Jurkat, Clone E6-1 (cell line): ENCODE data around the gene UCMA.
"Not testable (repeated sequence)": the region's sequence is repeated elsewhere in the genome, so short reads cannot be mapped to it uniquely, and the experiment has no call there.

Source experiments
- DNase-seq: peaks from one replicate; pipeline ENCODE4 v3.0.0-alpha.2; 2011; ENCODE audit warnings: low read depth, low spot score
- H3K4me3 ChIP-seq: 2 replicates; pipeline ENCODE4 v1.5.1; 2011; ENCODE audit warnings: mild to moderate bottlenecking, low read length, control low read depth, moderate library complexity

Gene UCMA

GRCh38 chr10:13238271-13239077, 4.3 kb upstream of the UCMA start:
- H3K4me3 ChIP-seq: no peak overlapping the region
- no peak for DNase-seq

- DNase-seq: no peak
- H3K4me3 ChIP-seq: no peak overlapping the region
These were observed 2.5 kb upstream of the UCMA start for GRCh38 chr10:13236638-13237037.

- H3K4me3 ChIP-seq: not testable (repeated sequence)
These were observed 562 bp upstream of the UCMA start for GRCh38 chr10:13234736-13235135.

GRCh38 chr10:13233358-13233757, 816 bp downstream of the UCMA start:
- DNase-seq: no peak
- no peak overlapping the region for H3K4me3 ChIP-seq

More at GRCh38 chr10:13234736-13235135, 562 bp upstream of the UCMA start:
- DNase-seq: not testable (repeated sequence)

GRCh38 chr10:13231808-13232207, 2.4 kb downstream of the UCMA start:
- H3K4me3 ChIP-seq: no peak overlapping the region
- DNase-seq: no peak

GRCh38 chr10:13231190-13231589, 3.0 kb downstream of the UCMA start:
- DNase-seq: no peak
- no peak overlapping the region for H3K4me3 ChIP-seq

- no peak for DNase-seq
These were observed 7.1 kb downstream of the UCMA start for GRCh38 chr10:13227031-13227430.

GRCh38 chr10:13225601-13226000, 8.6 kb downstream of the UCMA start:
- DNase-seq: no peak
- H3K4me3 ChIP-seq: no peak overlapping the region

More at GRCh38 chr10:13227031-13227430, 7.1 kb downstream of the UCMA start:
- no peak overlapping the region for H3K4me3 ChIP-seq

- no peak for DNase-seq
These were observed 9.8 kb downstream of the UCMA start for GRCh38 chr10:13224210-13224995.

GRCh38 chr10:13223241-13223640, 10.9 kb downstream of the UCMA start:
- no peak for DNase-seq
- H3K4me3 ChIP-seq: no peak overlapping the region

More at GRCh38 chr10:13224210-13224995, 9.8 kb downstream of the UCMA start:
- H3K4me3 ChIP-seq: no peak overlapping the region

GRCh38 chr10:13222566-13222965, 11.6 kb downstream of the UCMA start:
- H3K4me3 ChIP-seq: no peak overlapping the region
- DNase-seq: no peak

- no peak overlapping the region for H3K4me3 ChIP-seq
- DNase-seq: no peak
These were observed 12.0 kb downstream of the UCMA start for GRCh38 chr10:13222151-13222550.

- DNase-seq: no peak
These were observed 12.6 kb downstream of the UCMA start for GRCh38 chr10:13221572-13221971.

GRCh38 chr10:13219685-13220670, 14.2 kb downstream of the UCMA start:
- DNase-seq: peak; percentile 44

More at GRCh38 chr10:13221572-13221971, 12.6 kb downstream of the UCMA start:
- H3K4me3 ChIP-seq: no peak overlapping the region

GRCh38 chr10:13218878-13219277, 15.3 kb downstream of the UCMA start:
- H3K4me3 ChIP-seq: no peak overlapping the region
- no peak for DNase-seq

More at GRCh38 chr10:13219685-13220670, 14.2 kb downstream of the UCMA start:
- H3K4me3 ChIP-seq: no peak overlapping the region

GRCh38 chr10:13213163-13213562, 21.0 kb downstream of the UCMA start:
- DNase-seq: no peak
- H3K4me3 ChIP-seq: no peak overlapping the region

GRCh38 chr10:13206546-13207443, 27.4 kb downstream of the UCMA start:
- no peak overlapping the region for H3K4me3 ChIP-seq
- peak; percentile 20 for DNase-seq

- DNase-seq: no peak
- H3K4me3 ChIP-seq: no peak overlapping the region
These were observed 28.1 kb downstream of the UCMA start for GRCh38 chr10:13206091-13206490.
